ENCODE measurements around the gene ZSCAN23. TPM values are rescaled to one million over a fixed set of nuclear protein-coding genes. Genes with fewer than 3 reads are reported as not detected.

The ZSCAN23 gene
- total RNA-seq, 3 donors from 2014 or later (not counting 1 experiment from before 2014, with no cell fraction given): 0.36 to 0.55 TPM; not detected in 1

DNA sequence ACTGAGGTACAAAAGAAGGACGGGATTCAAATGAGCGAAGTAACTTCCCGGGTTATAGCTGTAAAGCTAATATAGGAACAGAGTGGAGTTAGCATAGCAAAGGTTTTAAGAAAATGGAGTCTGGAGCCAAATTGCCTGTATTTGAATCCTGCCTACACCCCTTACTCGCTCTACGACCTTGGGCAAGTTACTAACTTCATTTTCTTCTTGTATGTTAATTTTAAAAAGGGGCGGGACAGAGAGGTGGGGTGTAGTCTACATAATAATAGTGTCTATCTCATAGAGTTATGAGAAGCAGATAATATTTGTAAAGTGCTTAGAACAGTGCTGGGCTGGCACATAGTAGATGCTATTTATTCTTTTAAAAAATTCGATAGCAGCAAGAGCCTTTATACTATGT, 705 bp downstream of the ZSCAN23 start:
- Histone ChIP-seq H3K36me3 (ENCODE audit: control insufficient read depth, insufficient read depth, low read length) (no peaks in the 10 kb centered on the region), H3K27me3 (ENCODE audit: control insufficient read depth, insufficient read depth, low read length) (peaks cover 16% of the 10 kb centered on the region), H3K9me3 (ENCODE audit: control insufficient read depth, insufficient read depth, low read length) (peaks cover 10% of the 10 kb centered on the region), H3K4me1 (ENCODE audit: control insufficient read depth, insufficient read depth, low read length) (peaks cover 16% of the 10 kb centered on the region), H3K4me3 (ENCODE audit: low read length) (no peak overlapping the region), H3K27ac (ENCODE audit: low read length) (no peak overlapping the region)
- WGBS (ENCODE audit: insufficient coverage): 70% methylated on average over 1 of the region's 7 CpGs
- Mint-ChIP-seq H3K36me3 (peaks cover 13% of the 10 kb centered on the region), H3K4me3 (peak overlapping the region; percentile 87), H3K9me3 (peaks cover 5 to 10% of the 10 kb centered on the region in 2 donors), H3K27me3 (ENCODE audit: low read depth in 2 of 2) (peaks cover 18 to 19% of the 10 kb centered on the region in 2 donors), H3K4me1 (peaks cover 22 to 27% of the 10 kb centered on the region in 2 donors), H3K27ac (peak overlapping the region; percentile 71 to 87)
- DNase-seq (no peak), ATAC-seq (no peak)
- intact Hi-C loops (cut with micrococcal nuclease): no loop called here
- TF ChIP-seq, protein P1, sequence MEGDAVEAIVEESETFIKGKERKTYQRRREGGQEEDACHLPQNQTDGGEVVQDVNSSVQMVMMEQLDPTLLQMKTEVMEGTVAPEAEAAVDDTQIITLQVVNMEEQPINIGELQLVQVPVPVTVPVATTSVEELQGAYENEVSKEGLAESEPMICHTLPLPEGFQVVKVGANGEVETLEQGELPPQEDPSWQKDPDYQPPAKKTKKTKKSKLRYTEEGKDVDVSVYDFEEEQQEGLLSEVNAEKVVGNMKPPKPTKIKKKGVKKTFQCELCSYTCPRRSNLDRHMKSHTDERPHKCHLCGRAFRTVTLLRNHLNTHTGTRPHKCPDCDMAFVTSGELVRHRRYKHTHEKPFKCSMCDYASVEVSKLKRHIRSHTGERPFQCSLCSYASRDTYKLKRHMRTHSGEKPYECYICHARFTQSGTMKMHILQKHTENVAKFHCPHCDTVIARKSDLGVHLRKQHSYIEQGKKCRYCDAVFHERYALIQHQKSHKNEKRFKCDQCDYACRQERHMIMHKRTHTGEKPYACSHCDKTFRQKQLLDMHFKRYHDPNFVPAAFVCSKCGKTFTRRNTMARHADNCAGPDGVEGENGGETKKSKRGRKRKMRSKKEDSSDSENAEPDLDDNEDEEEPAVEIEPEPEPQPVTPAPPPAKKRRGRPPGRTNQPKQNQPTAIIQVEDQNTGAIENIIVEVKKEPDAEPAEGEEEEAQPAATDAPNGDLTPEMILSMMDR (IDR thresholded peaks at IDR 0.05): no peak

DNA sequence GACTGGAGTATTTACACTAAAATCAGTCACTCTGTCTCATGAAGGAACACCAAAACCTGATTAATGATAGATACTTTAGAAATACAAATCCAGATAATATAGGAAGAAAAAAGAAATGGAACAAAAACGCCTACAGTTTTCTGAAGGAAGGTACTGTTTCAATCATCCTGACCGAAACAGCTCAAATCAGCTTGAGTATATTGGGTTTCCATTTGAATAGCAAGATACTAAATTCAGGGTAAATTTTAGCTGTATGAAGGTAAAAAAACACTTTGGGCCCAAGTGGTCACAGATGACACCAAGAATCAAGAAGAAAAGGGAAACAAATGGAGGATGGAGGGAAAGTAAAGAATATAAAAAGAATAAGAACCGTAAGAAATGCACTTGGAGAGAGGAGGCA, 6.9 kb downstream of the ZSCAN23 start:
- Histone ChIP-seq H3K27me3 (ENCODE audit: control insufficient read depth, insufficient read depth, low read length) (peaks cover 2% of the 10 kb centered on the region), H3K9me3 (ENCODE audit: control insufficient read depth, insufficient read depth, low read length) (no peaks in the 10 kb centered on the region), H3K4me3 (ENCODE audit: low read length) (no peak overlapping the region), H3K4me1 (ENCODE audit: control insufficient read depth, insufficient read depth, low read length) (no peaks in the 10 kb centered on the region), H3K36me3 (ENCODE audit: control insufficient read depth, insufficient read depth, low read length) (no peaks in the 10 kb centered on the region), H3K27ac (ENCODE audit: low read length) (no peak overlapping the region)
- H3K4me1 Mint-ChIP-seq: no peaks in the 10 kb centered on the region
- no peak for ATAC-seq
- intact Hi-C loops (cut with micrococcal nuclease): no loop called here
- no peak overlapping the region for H3K4me3 Mint-ChIP-seq
- H3K27me3 Mint-ChIP-seq (ENCODE audit: low read depth in 2 of 2): peaks cover 7 to 15% of the 10 kb centered on the region in 2 donors
- no peaks in the 10 kb centered on the region for H3K9me3 Mint-ChIP-seq
- TF ChIP-seq, protein P1 (IDR thresholded peaks at IDR 0.05): no peak
- DNase-seq: no peak
- no peaks in the 10 kb centered on the region for H3K36me3 Mint-ChIP-seq
- no peak overlapping the region for H3K27ac Mint-ChIP-seq
- WGBS (ENCODE audit: insufficient coverage): 91% methylated on average over 3 of the region's 3 CpGs

DNA sequence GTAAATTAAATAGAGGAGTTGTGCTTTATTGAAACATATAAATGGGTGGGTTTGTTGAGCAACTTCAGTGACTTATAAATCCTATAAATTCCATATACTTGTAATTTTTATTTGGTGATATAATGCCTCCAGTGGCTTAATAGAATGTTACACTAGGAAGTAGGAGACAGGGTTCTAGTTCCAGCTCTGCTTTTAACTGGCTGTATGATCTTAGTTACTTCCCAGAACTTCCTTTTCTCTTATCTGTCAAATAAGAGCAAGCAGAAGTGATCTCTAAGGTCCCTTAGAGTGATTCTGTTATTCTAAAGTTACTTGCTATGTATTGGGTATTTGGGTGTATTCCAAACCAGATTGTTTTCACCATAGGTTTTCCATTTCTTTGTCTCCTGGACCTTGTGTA, 10.2 kb downstream of the ZSCAN23 start:
- Histone ChIP-seq H3K27ac (ENCODE audit: low read length) (no peak overlapping the region), H3K27me3 (ENCODE audit: control insufficient read depth, insufficient read depth, low read length) (peaks cover 2% of the 10 kb centered on the region), H3K4me3 (ENCODE audit: low read length) (no peak overlapping the region), H3K9me3 (ENCODE audit: control insufficient read depth, insufficient read depth, low read length) (no peaks in the 10 kb centered on the region), H3K36me3 (ENCODE audit: control insufficient read depth, insufficient read depth, low read length) (no peaks in the 10 kb centered on the region), H3K4me1 (ENCODE audit: control insufficient read depth, insufficient read depth, low read length) (no peaks in the 10 kb centered on the region)
- no peak for ATAC-seq
- H3K4me3 Mint-ChIP-seq: no peak overlapping the region
- TF ChIP-seq, protein P1 (IDR thresholded peaks at IDR 0.05): no peak
- H3K36me3 Mint-ChIP-seq: no peaks in the 10 kb centered on the region
- peaks cover 15% of the 10 kb centered on the region in 2 donors for H3K27me3 Mint-ChIP-seq (ENCODE audit: low read depth in 2 of 2)
- no peak for DNase-seq
- intact Hi-C loops (cut with micrococcal nuclease): no loop called here
- H3K9me3 Mint-ChIP-seq: no peaks in the 10 kb centered on the region
- H3K4me1 Mint-ChIP-seq: no peaks in the 10 kb centered on the region
- H3K27ac Mint-ChIP-seq: no peak overlapping the region

DNA sequence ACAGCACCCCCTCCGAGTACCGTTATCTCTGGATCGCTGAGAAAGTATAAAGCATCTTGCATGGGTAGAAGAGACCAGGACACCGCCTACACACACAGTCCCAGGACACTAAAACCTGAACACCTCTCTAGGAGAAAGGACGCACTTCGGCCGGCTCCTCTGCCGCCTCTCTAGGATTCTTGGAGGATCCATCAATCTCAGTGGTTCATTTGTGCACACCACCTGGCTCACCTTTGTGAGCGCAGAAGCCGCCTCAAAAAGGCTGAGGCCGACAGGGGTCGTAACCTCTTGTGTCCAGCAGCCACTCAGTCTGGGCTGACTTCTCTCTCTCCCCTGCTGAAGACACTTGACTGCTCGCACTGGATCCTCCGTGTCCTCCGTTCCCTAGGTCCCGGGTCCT, 13.5 kb downstream of the ZSCAN23 start:
- H3K27ac ChIP-seq (ENCODE audit: low read length): no peak overlapping the region
- Mint-ChIP-seq H3K36me3 (no peaks in the 10 kb centered on the region), H3K4me3 (no peak overlapping the region), H3K27me3 (ENCODE audit: low read depth in 2 of 2) (peaks cover 3 to 13% of the 10 kb centered on the region in 2 donors), H3K27ac (no peak overlapping the region), H3K4me1 (no peaks in the 10 kb centered on the region), H3K9me3 (no peaks in the 10 kb centered on the region)
- H3K4me3 ChIP-seq (ENCODE audit: low read length): no peak overlapping the region
- H3K9me3 ChIP-seq (ENCODE audit: control insufficient read depth, insufficient read depth, low read length): no peaks in the 10 kb centered on the region
- DNase-seq (no peak), ATAC-seq (no peak)
- H3K4me1 ChIP-seq (ENCODE audit: control insufficient read depth, insufficient read depth, low read length): no peaks in the 10 kb centered on the region
- 93% methylated on average over 16 of the region's 16 CpGs for WGBS (ENCODE audit: insufficient coverage)
- no peaks in the 10 kb centered on the region for H3K27me3 ChIP-seq (ENCODE audit: control insufficient read depth, insufficient read depth, low read length)
- intact Hi-C loops (cut with micrococcal nuclease): no loop called here
- TF ChIP-seq, protein P1 (IDR thresholded peaks at IDR 0.05): no peak
- H3K36me3 ChIP-seq (ENCODE audit: control insufficient read depth, insufficient read depth, low read length): no peaks in the 10 kb centered on the region
